ENCODE results near the gene CTNNA3.
A peak's percentile ranks its signal among the peaks of the same experiment; 100 is the strongest.

The CTNNA3 gene

GRCh38 chr10:66934711-66935110 is 761.3 kb downstream of the CTNNA3 start:
- H3K27ac ChIP-seq (ENCODE audit: low read depth, low read length), result no peak overlapping the region
- no peaks in the 10 kb centered on the region for H3F3A ChIP-seq (ENCODE audit: insufficient read depth)
- no peak overlapping the region for H2AFZ ChIP-seq (ENCODE audit: low read depth, low read length, severe bottlenecking)
- no peak overlapping the region for H3K4me3 ChIP-seq (ENCODE audit: insufficient read depth, low read length, poor library complexity, severe bottlenecking)
- H3K9ac ChIP-seq (ENCODE audit: low read length), result no peak overlapping the region
- H4K20me1 ChIP-seq (ENCODE audit: low read depth, low read length), result no peaks in the 10 kb centered on the region
- H3K36me3 ChIP-seq (ENCODE audit: low read length), result no peaks in the 10 kb centered on the region
- H3K9me3 ChIP-seq (ENCODE audit: insufficient read depth, low read length), result no peaks in the 10 kb centered on the region
- no peaks in the 10 kb centered on the region for H3K79me2 ChIP-seq (ENCODE audit: insufficient read depth, low read length)
- TF ChIP-seq EZH2phosphoT487 (conservative IDR thresholded peaks at IDR 0.05; ENCODE audit: low read length) (no peak), CTCF (IDR thresholded peaks at IDR 0.05; ENCODE audit: insufficient read depth, low read length, poor library complexity, severe bottlenecking) (no peak)
- H3K4me2 ChIP-seq (ENCODE audit: low read depth, low read length, poor library complexity, severe bottlenecking), result no peak overlapping the region
- no peaks in the 10 kb centered on the region for H3K9me2 ChIP-seq (replicated peaks; ENCODE audit: insufficient read depth, low read length)
- H3K27me3 ChIP-seq (ENCODE audit: low read length), result no peaks in the 10 kb centered on the region

- Histone ChIP-seq H3K9me3 (ENCODE audit: insufficient read depth, low read length) (no peaks in the 10 kb centered on the region), H3K4me3 (ENCODE audit: insufficient read depth, low read length, poor library complexity, severe bottlenecking) (no peak overlapping the region), H3K36me3 (ENCODE audit: low read length) (no peaks in the 10 kb centered on the region), H2AFZ (ENCODE audit: low read depth, low read length, severe bottlenecking) (no peak overlapping the region), H3K27me3 (ENCODE audit: low read length) (no peaks in the 10 kb centered on the region), H3K79me2 (ENCODE audit: insufficient read depth, low read length) (no peaks in the 10 kb centered on the region), H3K27ac (ENCODE audit: low read depth, low read length) (no peak overlapping the region), H4K20me1 (ENCODE audit: low read depth, low read length) (no peaks in the 10 kb centered on the region), H3K9ac (ENCODE audit: low read length) (no peak overlapping the region), H3K4me2 (ENCODE audit: low read depth, low read length, poor library complexity, severe bottlenecking) (no peak overlapping the region), H3K9me2 (replicated peaks; ENCODE audit: insufficient read depth, low read length) (no peaks in the 10 kb centered on the region), H3F3A (ENCODE audit: insufficient read depth) (no peaks in the 10 kb centered on the region)
- TF ChIP-seq CTCF (IDR thresholded peaks at IDR 0.05; ENCODE audit: insufficient read depth, low read length, poor library complexity, severe bottlenecking) (no peak), EZH2phosphoT487 (conservative IDR thresholded peaks at IDR 0.05; ENCODE audit: low read length) (no peak)
These were observed 764.0 kb downstream of the CTNNA3 start for GRCh38 chr10:66931949-66932343.

GRCh38 chr10:66931340-66931948 is 764.6 kb downstream of the CTNNA3 start:
- Histone ChIP-seq H4K20me1 (ENCODE audit: low read depth, low read length) (no peaks in the 10 kb centered on the region), H2AFZ (ENCODE audit: low read depth, low read length, severe bottlenecking) (no peak overlapping the region), H3K9me2 (replicated peaks; ENCODE audit: insufficient read depth, low read length) (no peaks in the 10 kb centered on the region), H3K4me3 (ENCODE audit: insufficient read depth, low read length, poor library complexity, severe bottlenecking) (no peak overlapping the region), H3K79me2 (ENCODE audit: insufficient read depth, low read length) (no peaks in the 10 kb centered on the region), H3K36me3 (ENCODE audit: low read length) (no peaks in the 10 kb centered on the region), H3K4me2 (ENCODE audit: low read depth, low read length, poor library complexity, severe bottlenecking) (no peak overlapping the region), H3K27ac (ENCODE audit: low read depth, low read length) (no peak overlapping the region), H3K9ac (ENCODE audit: low read length) (no peak overlapping the region), H3K27me3 (ENCODE audit: low read length) (no peaks in the 10 kb centered on the region), H3F3A (ENCODE audit: insufficient read depth) (no peaks in the 10 kb centered on the region), H3K9me3 (ENCODE audit: insufficient read depth, low read length) (no peaks in the 10 kb centered on the region)
- no peak for TF ChIP-seq EZH2phosphoT487 (conservative IDR thresholded peaks at IDR 0.05; ENCODE audit: low read length)
- peak; percentile 64 for TF ChIP-seq CTCF (IDR thresholded peaks at IDR 0.05; ENCODE audit: insufficient read depth, low read length, poor library complexity, severe bottlenecking)
